DOHH2 (cell line): ENCODE data around the gene SAMD1.
"Not testable (repeated sequence)": the region's sequence is repeated elsewhere in the genome, so short reads cannot be mapped to it uniquely, and the experiment has no call there.

Source experiments
- EZH2phosphoT487 ChIP-seq: fragments of 200-600 bp; sonication (generic); IDR thresholded peaks from 2 replicates; pipeline ENCODE4 v1.6.1; 2017; ENCODE audit warnings: borderline replicate concordance, mild to moderate bottlenecking, antibody characterized with exemption, low read length, moderate library complexity, mixed read lengths
- TF ChIP-seq, protein P1 (sequence below): fragments of 200-600 bp; sonication (generic); IDR thresholded peaks from one replicate; pipeline ENCODE4 v1.5.1; 2014; ENCODE audit warnings: antibody characterized with exemption, mild to moderate bottlenecking, low read depth, low read length; ENCODE audit not compliant: poor library complexity, severe bottlenecking

DNA sequence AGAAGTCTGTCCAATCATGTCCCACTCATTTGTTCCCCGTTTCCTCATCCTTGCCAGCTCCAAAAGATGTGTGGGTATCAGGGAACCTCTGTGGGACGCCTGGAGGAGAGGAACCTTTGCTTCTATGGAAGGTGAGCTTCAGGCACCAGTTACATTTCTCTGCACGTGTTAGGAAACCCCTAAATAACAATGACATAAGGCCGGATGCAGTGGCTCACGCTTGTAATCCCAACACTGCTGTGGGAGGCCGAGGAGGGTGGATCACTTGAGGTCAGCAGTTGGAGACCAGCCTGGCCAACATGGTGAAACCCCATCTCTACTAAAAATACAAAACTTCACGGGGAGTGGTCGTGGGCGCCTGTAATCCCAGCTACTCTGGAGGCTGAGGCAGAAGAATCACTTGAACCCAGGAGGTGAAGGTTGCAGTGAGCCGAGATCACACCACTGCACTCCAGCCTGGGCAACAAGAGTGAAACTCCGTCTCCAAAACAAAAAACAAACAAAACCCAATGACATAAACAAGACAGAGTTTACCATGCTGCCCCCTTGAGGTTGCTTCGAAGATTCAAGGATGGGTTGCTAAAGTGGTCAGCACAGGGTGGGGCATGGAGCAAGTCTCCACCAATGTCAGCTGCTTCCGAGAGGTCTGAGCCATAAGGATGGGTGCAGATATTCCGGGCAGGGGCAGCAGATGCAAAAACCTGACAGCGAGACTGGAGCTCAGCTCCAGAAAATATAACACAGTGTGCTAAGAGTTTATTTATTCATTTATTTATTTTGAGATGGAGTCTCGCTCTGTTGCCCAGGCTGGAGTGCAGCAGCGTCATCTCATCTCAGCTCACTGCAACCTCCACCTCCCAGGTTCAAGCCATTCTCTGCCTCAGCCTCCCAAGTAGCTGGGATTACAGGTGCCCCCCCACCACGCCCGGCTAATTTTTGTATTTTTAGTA is 47.6 kb downstream of the SAMD1 start:
- TF ChIP-seq EZH2phosphoT487: not testable (repeated sequence)
- TF ChIP-seq, protein P1, sequence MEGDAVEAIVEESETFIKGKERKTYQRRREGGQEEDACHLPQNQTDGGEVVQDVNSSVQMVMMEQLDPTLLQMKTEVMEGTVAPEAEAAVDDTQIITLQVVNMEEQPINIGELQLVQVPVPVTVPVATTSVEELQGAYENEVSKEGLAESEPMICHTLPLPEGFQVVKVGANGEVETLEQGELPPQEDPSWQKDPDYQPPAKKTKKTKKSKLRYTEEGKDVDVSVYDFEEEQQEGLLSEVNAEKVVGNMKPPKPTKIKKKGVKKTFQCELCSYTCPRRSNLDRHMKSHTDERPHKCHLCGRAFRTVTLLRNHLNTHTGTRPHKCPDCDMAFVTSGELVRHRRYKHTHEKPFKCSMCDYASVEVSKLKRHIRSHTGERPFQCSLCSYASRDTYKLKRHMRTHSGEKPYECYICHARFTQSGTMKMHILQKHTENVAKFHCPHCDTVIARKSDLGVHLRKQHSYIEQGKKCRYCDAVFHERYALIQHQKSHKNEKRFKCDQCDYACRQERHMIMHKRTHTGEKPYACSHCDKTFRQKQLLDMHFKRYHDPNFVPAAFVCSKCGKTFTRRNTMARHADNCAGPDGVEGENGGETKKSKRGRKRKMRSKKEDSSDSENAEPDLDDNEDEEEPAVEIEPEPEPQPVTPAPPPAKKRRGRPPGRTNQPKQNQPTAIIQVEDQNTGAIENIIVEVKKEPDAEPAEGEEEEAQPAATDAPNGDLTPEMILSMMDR: peak; percentile 75
